ENCODE data around the gene ZSCAN20. TPM values are rescaled to one million over a fixed set of nuclear protein-coding genes. Genes with fewer than 3 reads are reported as not detected.
"Not testable (repeated sequence)": the region's sequence is repeated elsewhere in the genome, so short reads cannot be mapped to it uniquely, and the experiment has no call there.

ZSCAN20 gene
- total RNA-seq, 4 donors from 2014 or later = 5.1 to 8.2 (median 7.0) TPM

GRCh38 chr1:33507661-33508060, 35.2 kb downstream of the ZSCAN20 start:
- no peak overlapping the region for H3K27ac ChIP-seq
- H3K9me3 ChIP-seq = no peaks in the 10 kb centered on the region
- TF ChIP-seq CTCF (IDR thresholded peaks at IDR 0.05) = no peak
- TF ChIP-seq POLR2A (IDR thresholded peaks at IDR 0.05) = no peak
- no peak overlapping the region for H3K4me3 ChIP-seq (replicated peaks in 1 of 3)
- intact Hi-C loops (cut with DNase I) = no loop called here
- no peaks in the 10 kb centered on the region for H3K27me3 ChIP-seq
- WGBS, 2 donors = 74 to 76% methylated on average over 3 of the region's 3 CpGs
- no peaks in the 10 kb centered on the region for H3K4me1 ChIP-seq
- no peak for DNase-seq
- no peaks in the 10 kb centered on the region for H3K36me3 ChIP-seq

DNA sequence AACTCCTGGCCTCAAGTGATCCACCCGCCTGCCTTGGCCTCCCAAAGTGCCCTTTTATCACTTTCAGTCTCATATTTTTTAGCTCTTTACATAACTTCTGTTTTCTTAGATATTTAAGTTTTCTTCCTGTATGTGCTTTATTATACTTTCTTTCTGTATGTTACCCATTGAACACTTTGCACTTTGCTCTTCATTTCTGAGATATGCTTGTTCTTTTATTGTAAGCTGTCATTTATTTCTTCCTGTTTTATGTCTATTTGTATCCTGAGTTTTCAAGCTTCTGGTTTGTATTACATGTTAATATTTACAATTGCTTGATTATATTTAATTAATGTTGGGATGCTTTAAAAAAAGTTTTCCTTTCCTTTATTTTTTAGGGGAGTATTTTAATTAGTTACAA, 35.7 kb downstream of the ZSCAN20 start:
- H3K27me3 ChIP-seq = no peaks in the 10 kb centered on the region
- WGBS, 2 donors = 84 to 85% methylated on average over 1 of the region's 1 CpG
- intact Hi-C loops (cut with DNase I) = no loop called here
- no peak overlapping the region for H3K4me3 ChIP-seq (replicated peaks in 1 of 3)
- no peaks in the 10 kb centered on the region for H3K36me3 ChIP-seq
- H3K27ac ChIP-seq = no peak overlapping the region
- no peak for DNase-seq
- no peaks in the 10 kb centered on the region for H3K4me1 ChIP-seq
- TF ChIP-seq POLR2A (IDR thresholded peaks at IDR 0.05) (no peak), CTCF (IDR thresholded peaks at IDR 0.05) (no peak)
- H3K9me3 ChIP-seq = no peaks in the 10 kb centered on the region

GRCh38 chr1:33509276-33509675, 36.8 kb downstream of the ZSCAN20 start:
- H3K9me3 ChIP-seq; H3K27me3 ChIP-seq; H3K4me3 ChIP-seq (replicated peaks in 1 of 3); H3K4me1 ChIP-seq; DNase-seq; intact Hi-C loops (cut with DNase I); H3K27ac ChIP-seq; H3K36me3 ChIP-seq: not testable (repeated sequence)
- WGBS, 2 donors = 94% methylated on average over 10 of the region's 24 CpGs; no CpG with 5 or more reads in 1 of the 2 donors

DNA sequence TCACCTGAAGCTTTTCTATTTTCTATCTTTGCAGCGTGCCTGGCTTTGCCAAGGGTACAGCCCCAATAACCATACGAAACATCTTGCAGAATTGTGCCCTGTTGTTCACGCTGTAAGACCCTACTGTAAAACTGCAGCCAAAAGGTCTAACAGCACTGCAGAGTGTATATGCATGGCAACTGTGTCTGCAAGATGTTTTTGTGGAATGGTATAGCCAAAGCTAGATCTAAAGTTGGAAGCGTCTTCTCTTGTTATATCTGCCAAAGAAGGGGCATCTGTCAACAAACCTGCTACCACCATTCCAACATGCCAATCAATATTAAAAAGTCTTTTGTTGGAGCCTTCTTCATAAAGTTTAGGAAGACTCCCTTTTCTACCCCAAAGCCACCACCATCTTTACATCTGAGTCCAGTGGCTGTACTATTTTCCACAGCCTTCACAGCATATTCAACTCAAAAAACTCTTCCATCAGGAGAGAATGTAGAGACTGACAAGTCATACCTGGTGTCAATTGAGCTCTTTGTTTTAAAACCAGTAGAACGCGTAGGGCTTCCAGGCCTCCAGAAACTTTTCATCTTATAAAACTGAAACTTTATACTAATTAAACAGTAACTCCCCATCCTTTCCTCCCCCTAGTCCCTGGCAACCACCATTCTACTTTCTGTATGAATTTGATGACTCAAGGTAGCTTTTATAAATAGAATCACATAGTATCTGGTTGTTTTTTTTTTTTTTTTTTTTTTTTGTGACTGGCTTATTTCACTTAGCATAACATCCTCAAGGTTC, 40.0 kb downstream of the ZSCAN20 start:
- H3K27ac ChIP-seq = no peak overlapping the region
- no peaks in the 10 kb centered on the region for H3K4me1 ChIP-seq
- no peaks in the 10 kb centered on the region for H3K27me3 ChIP-seq
- DNase-seq = no peak
- intact Hi-C loops (cut with DNase I) = no loop called here
- TF ChIP-seq CTCF (IDR thresholded peaks at IDR 0.05) (no peak), POLR2A (IDR thresholded peaks at IDR 0.05) (no peak)
- no peaks in the 10 kb centered on the region for H3K9me3 ChIP-seq
- no peaks in the 10 kb centered on the region for H3K36me3 ChIP-seq
- H3K4me3 ChIP-seq (replicated peaks in 1 of 3) = no peak overlapping the region
- WGBS, 2 donors = 89 to 94% methylated on average over 6 of the region's 6 CpGs

GRCh38 chr1:33515112-33515511, 42.7 kb downstream of the ZSCAN20 start:
- no peaks in the 10 kb centered on the region for H3K9me3 ChIP-seq
- no peaks in the 10 kb centered on the region for H3K27me3 ChIP-seq
- TF ChIP-seq CTCF (IDR thresholded peaks at IDR 0.05) = no peak
- no peak for TF ChIP-seq POLR2A (IDR thresholded peaks at IDR 0.05)
- no peak overlapping the region for H3K27ac ChIP-seq
- H3K36me3 ChIP-seq = no peaks in the 10 kb centered on the region
- H3K4me1 ChIP-seq = no peaks in the 10 kb centered on the region
- intact Hi-C loops (cut with DNase I) = no loop called here
- DNase-seq = no peak
- no peak overlapping the region for H3K4me3 ChIP-seq (replicated peaks in 1 of 3)
- 74 to 82% methylated on average over 8 of the region's 8 CpGs for WGBS, 2 donors
